Measurements from ENCODE around the gene DEPDC4.

Gene DEPDC4

GRCh38 chr12:100199347-100200149 is 67.3 kb downstream of the DEPDC4 start (continued):
- TF ChIP-seq ATF2 (tag by site-specific recombination; IDR thresholded peaks at IDR 0.05; ENCODE audit: low read depth): no peak
- no peak for TF ChIP-seq HOXA7 (CRISPR knock-in tag; IDR thresholded peaks at IDR 0.05; ENCODE audit: borderline replicate concordance)
- TF ChIP-seq ZNF670 (tag by site-specific recombination; IDR thresholded peaks at IDR 0.05; ENCODE audit: low read depth): no peak
- TF ChIP-seq ZNF24 (tag by site-specific recombination; IDR thresholded peaks at IDR 0.05): no peak
- TF ChIP-seq ZNF112 (tag by site-specific recombination; IDR thresholded peaks at IDR 0.05): no peak
- 0 out of 2 replicates have a peak, but pooled peaks have one; percentile 27 for TF ChIP-seq ZBTB10 (tag by site-specific recombination; IDR thresholded peaks at IDR 0.05)
- TF ChIP-seq SP7 (tag by site-specific recombination; IDR thresholded peaks at IDR 0.05): no peak
- TF ChIP-seq ZNF473 (tag by site-specific recombination; IDR thresholded peaks at IDR 0.05): no peak
- no peak for TF ChIP-seq ZNF433 (tag by site-specific recombination; IDR thresholded peaks at IDR 0.05; ENCODE audit: low read depth)
- peak; percentile 91 for TF ChIP-seq ZNF121 (tag by site-specific recombination; IDR thresholded peaks at IDR 0.05)

- no peak for TF ChIP-seq ZBTB49 (tag by site-specific recombination; IDR thresholded peaks at IDR 0.05; ENCODE audit: low read depth)
- TF ChIP-seq ZNF2 (tag by site-specific recombination; IDR thresholded peaks at IDR 0.05): 0 out of 2 replicates have a peak, but pooled peaks have one; percentile 33
- no peak for TF ChIP-seq ZNF19 (tag by site-specific recombination; IDR thresholded peaks at IDR 0.05; ENCODE audit: low read depth)
- no peak for TF ChIP-seq ZNF214 (tag by site-specific recombination; IDR thresholded peaks at IDR 0.05; ENCODE audit: borderline replicate concordance)
- TF ChIP-seq ZNF76 (tag by site-specific recombination; IDR thresholded peaks at IDR 0.05; ENCODE audit: borderline replicate concordance, low read depth): no peak
- peak; percentile 82 for TF ChIP-seq ZNF335 (tag by site-specific recombination; conservative IDR thresholded peaks at IDR 0.05)
- no peak for TF ChIP-seq ZNF157 (tag by site-specific recombination; IDR thresholded peaks at IDR 0.05)
- ChIA-PET POLR2A (no interaction called here), CTCF (interaction anchor here (0.7 kb wide), 1 partner anchor 57 kb away, joined by 3 read pairs; no protein-coding TSS in a partner anchor)
- Histone ChIP-seq H3K4me3 (ENCODE audit: low read depth, low read length) (peak overlapping the region; percentile 78), H3K9me3 (ENCODE audit: control insufficient read depth, insufficient read depth, low read depth, low read length) (no peaks in the 10 kb centered on the region), H3K27ac (ENCODE audit: extremely low read depth, low read depth, low read length) (peak overlapping the region; percentile 64; the same call in 1 of the 2 replicates), H3K4me1 (ENCODE audit: control insufficient read depth, insufficient read depth, low read length) (peaks cover 2% of the 10 kb centered on the region; the same call in 1 of the 2 replicates), H3K36me3 (ENCODE audit: control insufficient read depth in 2 of 2, insufficient read depth in 1 of 2, low read length in 2 of 2) (peaks cover 0 to 12% of the 10 kb centered on the region in 2 experiments; a peak in 2 of 3 replicates)
Measured at GRCh38 chr12:100199023-100199346, 67.9 kb downstream of the DEPDC4 start.

All from HEK293 (cell line).